K562 (cell line): ENCODE data around the gene STK16. TPM values are rescaled to one million over a fixed set of nuclear protein-coding genes. Genes with fewer than 3 reads are reported as not detected.

Experiments used
- ATAC-seq: fragments of 200-7000 bp; cut with Tn5 transposase; 3 replicates; pipeline ENCODE4 v1.9.1; 2020; ENCODE audit warnings: moderate library complexity
- BruUV-seq: library from RNA; stranded (reverse); fragments of 400-500 nt; replicated peaks from 2 replicates; lab custom pipeline; 2021; lab: Mats Ljungman, UMichigan
- CTCF ChIA-PET: fragments of 300-600 bp; formaldehyde crosslinking; extraction: SDS; loops from one replicate; lab custom pipeline; 2021; ENCODE audit warnings: low intra/inter-chr PET ratio; lab: Yijun Ruan, JAX
- POLR2A ChIA-PET: fragments of 300-600, 350-650 bp; sonication (Branson Sonifier 250); formaldehyde crosslinking; extraction: SDS; loops from one replicate; lab custom pipeline; 2021; ENCODE audit warnings: antibody characterized with exemption, inconsistent platforms; lab: Yijun Ruan, JAX
- DNase-seq, 4 experiments: peaks; one replicate each; pipeline versions ENCODE4 v3.0.0 to v3.0.0-alpha.2; 2011 to 2018; ENCODE audit warnings: low spot score in 3 of 4, mixed read lengths in 3 of 4; ENCODE audit errors: extremely low read depth in 1 of 4
- FAIRE-seq: peaks from 2 replicates; lab custom pipeline; 2011; peaks lifted over from hg19 to GRCh38; lab: Jason Lieb, UNC
- H2AFZ ChIP-seq: 2 replicates; pipeline ENCODE4 v1.6.0; 2011; ENCODE audit warnings: low read depth, low read length, control low read depth, inconsistent platforms
- H3K27ac ChIP-seq: fragments of 200-600 bp; 3 replicates; pipeline ENCODE4 v1.8.0; 2011; ENCODE audit warnings: low read depth, mild to moderate bottlenecking, control low read depth, inconsistent platforms, low read length, moderate library complexity, mixed read lengths; ENCODE audit errors: extremely low read depth
- H3K27me3 ChIP-seq, 2 experiments: fragments of 300-600 bp in 1 of 2; 2 replicates in 1 of 2; 3 replicates in 1 of 2; pipeline versions ENCODE4 v1.6.0 to v1.8.0; 2011; ENCODE audit warnings: inconsistent platforms in 2 of 2, low read length in 2 of 2, mild to moderate bottlenecking in 1 of 2, mixed read lengths in 1 of 2, moderate library complexity in 1 of 2; ENCODE audit not compliant: control insufficient read depth in 2 of 2, insufficient read depth in 2 of 2
- H3K36me3 ChIP-seq: fragments of 300-600 bp; 3 replicates; pipeline ENCODE4 v1.8.0; 2011; ENCODE audit warnings: mild to moderate bottlenecking, low read length, inconsistent platforms; ENCODE audit not compliant: control insufficient read depth, insufficient read depth
- H3K4me1 ChIP-seq, 2 experiments: fragments of 200-600 bp in 1 of 2; replicated peaks in 1 of 2; 2 replicates in 1 of 2; 3 replicates in 1 of 2; pipeline versions ENCODE4 v1.5.1 to v1.8.0; 2011; ENCODE audit warnings: inconsistent platforms in 2 of 2, low read length in 2 of 2, mild to moderate bottlenecking in 1 of 2, mixed read lengths in 1 of 2, moderate library complexity in 1 of 2; ENCODE audit not compliant: control insufficient read depth in 2 of 2, insufficient read depth in 2 of 2
- H3K4me2 ChIP-seq: 2 replicates; pipeline ENCODE4 v1.6.1; 2011; ENCODE audit warnings: low read length, control low read depth, inconsistent platforms, mixed read lengths; ENCODE audit not compliant: insufficient read depth
- H3K4me3 ChIP-seq: fragments of 200-600 bp; sonication (generic), shearing (Covaris generic); 2 replicates; pipeline ENCODE4 v1.5.1; 2016; ENCODE audit warnings: control low read depth, inconsistent platforms
- H3K79me2 ChIP-seq: fragments of 200-600 bp; 3 replicates; pipeline ENCODE4 v1.8.0; 2011; ENCODE audit warnings: low read length, inconsistent platforms; ENCODE audit not compliant: control insufficient read depth, insufficient read depth
- H3K9ac ChIP-seq, 2 experiments: 2 replicates each; pipeline versions ENCODE4 v1.6.0 to v1.6.1; 2011; ENCODE audit warnings: low read depth in 2 of 2, low read length in 2 of 2, control low read depth in 1 of 2, inconsistent platforms in 1 of 2, mild to moderate bottlenecking in 1 of 2, mixed read lengths in 1 of 2; ENCODE audit not compliant: insufficient read depth in 1 of 2
- H3K9me1 ChIP-seq: one replicate; pipeline ENCODE4 v1.6.0; 2011; ENCODE audit warnings: inconsistent platforms, mild to moderate bottlenecking, low read length, moderate library complexity; ENCODE audit not compliant: control insufficient read depth, insufficient read depth
- H3K9me3 ChIP-seq: replicated peaks from 2 replicates; pipeline ENCODE4 v1.5.1; 2011; ENCODE audit warnings: low read depth, low read length, inconsistent platforms; ENCODE audit not compliant: control insufficient read depth, insufficient read depth
- H4K20me1 ChIP-seq: replicated peaks from 2 replicates; pipeline ENCODE4 v1.6.1; 2011; ENCODE audit warnings: low read length, inconsistent platforms, mixed read lengths; ENCODE audit not compliant: control insufficient read depth, insufficient read depth
- C11orf30 ChIP-seq: fragments of 450-650 bp; IDR thresholded peaks from 2 replicates; pipeline ENCODE4 v1.6.1; 2016; ENCODE audit warnings: low read depth, mild to moderate bottlenecking
- CREM ChIP-seq: IDR thresholded peaks from 2 replicates; pipeline ENCODE4 v1.6.1; 2014; ENCODE audit warnings: antibody characterized with exemption, low read depth
- CTCF ChIP-seq, 3 experiments: IDR thresholded peaks in 2 of 3; conservative IDR thresholded peaks in 1 of 3; 2 replicates each; pipeline ENCODE4 v1.5.1; 2011 to 2012; ENCODE audit warnings: low read length in 3 of 3, mild to moderate bottlenecking in 3 of 3, control low read depth in 2 of 3, improper control_type of control experiment in 1 of 3, inconsistent platforms in 1 of 3, low read depth in 1 of 3, mixed read lengths in 1 of 3, moderate library complexity in 1 of 3; ENCODE audit not compliant: insufficient read depth in 2 of 3
- MAFG ChIP-seq: fragments of 450-650 bp; conservative IDR thresholded peaks from 2 replicates; pipeline ENCODE4 v1.6.1; 2016; ENCODE audit warnings: missing genetic modification characterization, missing compliant biosample characterization
- MTF1 ChIP-seq: fragments of 250-450 bp; sonication (Bioruptor Pico); IDR thresholded peaks from 2 replicates; pipeline ENCODE4 v1.9.0; 2021; ENCODE audit warnings: moderate library complexity, mild to moderate bottlenecking, inconsistent platforms, borderline replicate concordance
- RBM17 ChIP-seq: fragments of 200-400 bp; formaldehyde crosslinking; IDR thresholded peaks from 2 replicates; pipeline ENCODE4 v1.6.1; 2017; ENCODE audit warnings: low read depth, mild to moderate bottlenecking, low read length, borderline replicate concordance
- TFAP4 ChIP-seq: sonication (generic); formaldehyde crosslinking; IDR thresholded peaks from 2 replicates; pipeline ENCODE4 v1.8.0; 2022; ENCODE audit warnings: missing genetic modification reagents, mild to moderate bottlenecking, moderate library complexity, borderline replicate concordance
- ZBTB33 ChIP-seq: sonication (generic); formaldehyde crosslinking; IDR thresholded peaks from 2 replicates; pipeline ENCODE4 v1.8.1; 2023; ENCODE audit warnings: mild to moderate bottlenecking, missing genetic modification reagents
- ZNF311 ChIP-seq: fragments of 250-450 bp; sonication (Bioruptor Pico); IDR thresholded peaks from 2 replicates; pipeline ENCODE4 v1.4.0; 2020; ENCODE audit warnings: mild to moderate bottlenecking, moderate library complexity
- ZNF316 ChIP-seq: fragments of 450-650 bp; IDR thresholded peaks from 2 replicates; pipeline ENCODE4 v1.6.1; 2016
- WGBS: fragments of 100-300 bp; shearing (Covaris generic); methylation state at CpG from one replicate; pipeline ENCODE4 v1.1.6; 2016; ENCODE audit warnings: low coverage, mixed read lengths; ENCODE audit not compliant: insufficient coverage; ENCODE audit errors: missing lambda C conversion rate; 5-methylcytosine and 5-hydroxymethylcytosine counted together
- in situ Hi-C: fragments of 300-500 bp; cut with MboI; formaldehyde crosslinking; loops from 4 replicates; pipeline ENCODE4 v1.15.0; 2018; ENCODE audit warnings: inconsistent platforms, mixed read lengths
- intact Hi-C: fragments of 100-400 bp; cut with micrococcal nuclease; formaldehyde crosslinking; loops from 2 replicates; pipeline ENCODE4 v1.14.2; 2022
- polyA plus RNA-seq, 8 experiments: library from polyadenylated mRNA; depleted of rRNA in 4 of 8; stranded (reverse) in 5 of 8; unstranded in 3 of 8; fragments of >200 nt; fragmentation: Nextera tagmentation in 2 of 8; fragmentation: Illumina TruSeq in 1 of 8; extraction: Ambion mirVana in 2 of 8; extraction: Trizol in 1 of 8; gene quantifications; 2 replicates each; pipeline versions ENCODE4 v1.2.1 to v1.2.3, GENCODE V29; 2011 to 2014; ENCODE audit warnings: inconsistent platforms in 1 of 8, missing spikeins in 1 of 8
- total RNA-seq, 7 experiments: library from RNA; depleted of rRNA in 6 of 7; stranded (reverse); fragments of >200 nt in 6 of 7; fragmentation: Illumina TruSeq in 2 of 7; extraction: Trizol in 2 of 7; gene quantifications; 2 replicates each; pipeline versions ENCODE4 v1.2.1 to v1.2.3, GENCODE V29; 2011 to 2021; ENCODE audit warnings: low replicate concordance in 1 of 7

Gene STK16
- total and polyA plus RNA-seq, 9 of the 15 experiments (the other 6 are each of a cell fraction or from before 2014, with no cell fraction given) = 5.4 to 36.2 (median 17.8) TPM

GRCh38 chr2:219247678-219248642, 2.7 kb downstream of the STK16 start:
- Histone ChIP-seq H3K9me1 (no peaks in the 10 kb centered on the region), H3K9ac (no peak overlapping the region), H3K4me1 (peaks cover 31 to 51% of the 10 kb centered on the region in 2 experiments; a peak in 4 of 5 replicates), H3K27ac (no peak overlapping the region; the same call in 2 of the 3 replicates), H2AFZ (no peak overlapping the region), H3K4me3 (no peak overlapping the region), H3K79me2 (peaks cover 32% of the 10 kb centered on the region), H3K27me3 (no peaks in the 10 kb centered on the region), H3K9me3 (no peaks in the 10 kb centered on the region), H3K4me2 (no peak overlapping the region; the same call in 1 of the 2 replicates), H3K36me3 (peaks cover 57% of the 10 kb centered on the region), H4K20me1 (0 out of 2 replicates have a peak, but pooled peaks cover 3% of the 10 kb centered on the region)
- whole genome bisulfite sequencing = 80% methylated on average over 17 of the region's 17 CpGs
- ChIA-PET CTCF (no interaction called here), POLR2A (interaction anchor here (1.0 to 3.4 kb wide), 5 partner anchors 10 to 26 kb away, joined by 3 to 22 read pairs (median 9); partner anchors contain the start of genes ANKZF1 and ATG9A)
- ATAC-seq (no peak), DNase-seq (peak in 3 of 4 experiments; percentile 9 to 29 (median 18)), FAIRE-seq (no peak)
- TF ChIP-seq RBM17 (no peak), MAFG (tag) (peak; percentile 31; the same call in 1 of the 2 replicates), ZNF316 (peak; percentile 66), ZBTB33 (peak; percentile 75; the same call in 1 of the 2 replicates), ZNF311 (CRISPR knock-in tag) (no peak), C11orf30 (peak; percentile 59; the same call in 1 of the 2 replicates), TFAP4 (0 out of 2 replicates have a peak, but pooled peaks have one; percentile 26), CREM (0 out of 2 replicates have a peak, but pooled peaks have one; percentile 9), MTF1 (CRISPR knock-in tag) (no peak), CTCF (IDR thresholded peaks at IDR 0.05 in 2 of 3, conservative IDR thresholded peaks at IDR 0.05 in 1 of 3; ENCODE audit: insufficient read depth in 2 of 3, low read depth in 1 of 3, low read length in 3 of 3) (peak in 1 of 3 experiments; percentile 16; a peak in 1 of 6 replicates)
- in situ Hi-C loops (no loop called here), intact Hi-C loops (no loop called here)
- no TSS peak for BruUV-seq
